ENCODE data around the gene SH3PXD2A. TPM values are rescaled to one million over a fixed set of nuclear protein-coding genes. Genes with fewer than 3 reads are reported as not detected.

SH3PXD2A gene
- total and polyA plus RNA-seq, 10 donors = 2.6 to 50.0 (median 35.2) TPM

DNA sequence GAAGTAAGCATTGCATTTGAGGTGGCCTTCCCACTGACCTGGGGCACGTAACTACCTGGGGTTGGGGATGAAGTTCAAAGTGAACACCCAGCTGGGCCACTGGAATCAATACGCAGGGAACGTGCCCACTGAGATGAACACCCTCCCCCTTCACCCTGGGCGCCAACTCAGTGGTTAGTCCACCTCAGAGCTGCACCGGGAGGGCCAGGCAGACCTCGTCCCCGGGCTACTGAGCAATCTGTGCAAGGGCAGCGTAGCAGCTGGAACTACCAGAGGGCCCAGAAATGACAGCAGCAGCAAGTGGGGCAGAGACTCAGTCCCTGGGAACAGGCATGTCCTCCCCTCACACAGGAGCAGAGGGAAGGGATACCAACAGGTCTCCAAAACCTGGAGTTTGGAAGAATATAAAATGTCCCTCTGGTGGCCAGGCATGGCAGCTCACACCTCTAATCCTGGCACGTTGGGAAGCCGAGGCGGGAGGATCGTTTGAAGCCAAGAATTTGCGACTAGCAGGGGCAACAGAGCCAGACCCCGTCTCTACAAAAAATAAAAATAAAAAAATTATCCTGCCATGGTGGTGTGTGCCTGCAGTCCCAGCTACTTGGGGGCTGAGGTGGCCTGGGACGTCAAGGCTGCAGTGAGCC is 143.9 kb downstream of the SH3PXD2A start:
- Histone ChIP-seq H3K4me3 (no peak overlapping the region), H3K36me3 (no peaks in the 10 kb centered on the region), H3K27ac (no peak overlapping the region), H3K27me3 (replicated peaks in 1 of 7) (no peaks in the 10 kb centered on the region), H3K9me3 (no peaks in the 10 kb centered on the region), H3K4me1 (peaks cover 0 to 12% (median 0%) of the 10 kb centered on the region in 6 donors)
- intact Hi-C loops (cut with DNase I; ENCODE audit: low total_unique reads) = loop anchor here (5.0 kb wide), 1 partner anchor 171 kb away; no protein-coding TSS in a partner anchor
- WGBS, 5 donors = 88 to 94% (median 90%) methylated on average over 10 to 15 of the region's 15 CpGs
- TF ChIP-seq POLR2AphosphoS5 (IDR thresholded peaks at IDR 0.05) (no peak), CTCF (IDR thresholded peaks at IDR 0.05 in 8 of 11, conservative IDR thresholded peaks at IDR 0.05 in 3 of 11) (no peak), POLR2A (IDR thresholded peaks at IDR 0.05) (no peak)
- no peak for DNase-seq

GRCh38 chr10:103710490-103710889 is 144.9 kb downstream of the SH3PXD2A start:
- no peak for DNase-seq
- intact Hi-C loops (cut with DNase I; ENCODE audit: low total_unique reads) = loop anchor here (5.0 kb wide), 1 partner anchor 172 kb away; no protein-coding TSS in a partner anchor
- WGBS, 5 donors = 76 to 92% (median 78%) methylated on average over 4 of the region's 4 CpGs

DNA sequence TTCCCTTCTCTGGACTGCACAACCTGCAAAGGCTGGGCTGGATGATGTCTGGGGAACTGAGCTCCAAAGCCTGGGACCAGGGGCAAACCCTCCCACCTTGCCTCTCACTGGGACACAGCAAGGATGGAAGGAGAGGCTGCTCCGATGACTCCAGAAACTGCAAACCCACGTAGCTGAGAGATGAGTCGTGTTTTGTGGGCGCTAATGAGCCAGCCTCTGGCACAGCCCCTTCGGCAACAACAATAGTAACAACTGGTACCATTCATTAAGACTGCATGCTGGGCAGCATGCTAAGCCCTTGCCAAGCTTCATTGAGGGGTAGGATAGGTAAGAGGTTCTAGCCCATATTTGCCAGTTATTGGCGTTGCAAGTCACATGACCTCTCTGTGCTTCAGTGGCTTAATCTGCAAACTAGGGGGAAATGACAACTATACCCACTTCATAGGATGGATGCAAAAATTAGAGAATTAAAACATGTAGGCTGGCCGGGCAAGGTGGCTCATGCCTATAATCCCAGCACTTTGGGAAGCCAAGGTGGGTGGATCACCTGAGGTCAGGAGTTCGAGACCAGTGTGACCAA is 145.9 kb downstream of the SH3PXD2A start:
- H3K4me3 ChIP-seq = no peak overlapping the region
- no peak overlapping the region for H3K27ac ChIP-seq
- WGBS, 5 donors = 75 to 83% (median 76%) methylated on average over 8 of the region's 8 CpGs
- H3K36me3 ChIP-seq = no peaks in the 10 kb centered on the region
- TF ChIP-seq POLR2AphosphoS5 (IDR thresholded peaks at IDR 0.05) = no peak
- no peak for TF ChIP-seq CTCF (IDR thresholded peaks at IDR 0.05 in 8 of 11, conservative IDR thresholded peaks at IDR 0.05 in 3 of 11)
- no peak for TF ChIP-seq POLR2A (IDR thresholded peaks at IDR 0.05)
- no peaks in the 10 kb centered on the region for H3K27me3 ChIP-seq (replicated peaks in 1 of 7)
- H3K9me3 ChIP-seq = no peaks in the 10 kb centered on the region
- no peak for DNase-seq
- intact Hi-C loops (cut with DNase I; ENCODE audit: low total_unique reads) = no loop called here
- peaks cover 0 to 12% (median 0%) of the 10 kb centered on the region in 6 donors for H3K4me1 ChIP-seq

More at GRCh38 chr10:103710490-103710889, 144.9 kb downstream of the SH3PXD2A start:
- TF ChIP-seq CTCF (IDR thresholded peaks at IDR 0.05 in 8 of 11, conservative IDR thresholded peaks at IDR 0.05 in 3 of 11) = no peak
- no peak for TF ChIP-seq POLR2AphosphoS5 (IDR thresholded peaks at IDR 0.05)
- no peak for TF ChIP-seq POLR2A (IDR thresholded peaks at IDR 0.05)
- Histone ChIP-seq H3K27me3 (replicated peaks in 1 of 7) (no peaks in the 10 kb centered on the region), H3K36me3 (no peaks in the 10 kb centered on the region), H3K4me3 (no peak overlapping the region), H3K4me1 (peaks cover 0 to 12% (median 0%) of the 10 kb centered on the region in 6 donors), H3K9me3 (no peaks in the 10 kb centered on the region), H3K27ac (no peak overlapping the region)

GRCh38 chr10:103708627-103709288 is 146.6 kb downstream of the SH3PXD2A start:
- H3K27me3 ChIP-seq (replicated peaks in 1 of 7) = no peaks in the 10 kb centered on the region
- H3K4me3 ChIP-seq = no peak overlapping the region
- H3K36me3 ChIP-seq = no peaks in the 10 kb centered on the region
- H3K9me3 ChIP-seq = no peaks in the 10 kb centered on the region
- no peak overlapping the region for H3K27ac ChIP-seq
- 65 to 83% (median 73%) methylated on average over 4 to 6 of the region's 6 CpGs for WGBS, 5 donors
- intact Hi-C loops (cut with DNase I; ENCODE audit: low total_unique reads) = no loop called here
- TF ChIP-seq POLR2AphosphoS5 (IDR thresholded peaks at IDR 0.05) (no peak), POLR2A (IDR thresholded peaks at IDR 0.05) (no peak), CTCF (IDR thresholded peaks at IDR 0.05 in 8 of 11, conservative IDR thresholded peaks at IDR 0.05 in 3 of 11) (no peak)
- peaks cover 0 to 12% (median 0%) of the 10 kb centered on the region in 6 donors for H3K4me1 ChIP-seq
- no peak for DNase-seq
